GM18951 (cell line): Measurements from ENCODE around the gene SLCO4C1.

ENCODE experiments used
- POLR2A ChIP-seq: IDR thresholded peaks from 4 replicates; pipeline ENCODE4 v1.6.1; 2011; ENCODE audit warnings: mild to moderate bottlenecking; ENCODE audit not compliant: insufficient read length, insufficient read depth; ENCODE audit errors: extremely low read depth
- in situ Hi-C: fragments of 300-500 bp; cut with MboI; formaldehyde crosslinking; loops from one replicate; pipeline ENCODE4 v1.12.0; 2022; ENCODE audit warnings: low sequenced_read_pairs, mixed read lengths, inconsistent platforms; ENCODE audit not compliant: unreplicated experiment

SLCO4C1 gene

DNA sequence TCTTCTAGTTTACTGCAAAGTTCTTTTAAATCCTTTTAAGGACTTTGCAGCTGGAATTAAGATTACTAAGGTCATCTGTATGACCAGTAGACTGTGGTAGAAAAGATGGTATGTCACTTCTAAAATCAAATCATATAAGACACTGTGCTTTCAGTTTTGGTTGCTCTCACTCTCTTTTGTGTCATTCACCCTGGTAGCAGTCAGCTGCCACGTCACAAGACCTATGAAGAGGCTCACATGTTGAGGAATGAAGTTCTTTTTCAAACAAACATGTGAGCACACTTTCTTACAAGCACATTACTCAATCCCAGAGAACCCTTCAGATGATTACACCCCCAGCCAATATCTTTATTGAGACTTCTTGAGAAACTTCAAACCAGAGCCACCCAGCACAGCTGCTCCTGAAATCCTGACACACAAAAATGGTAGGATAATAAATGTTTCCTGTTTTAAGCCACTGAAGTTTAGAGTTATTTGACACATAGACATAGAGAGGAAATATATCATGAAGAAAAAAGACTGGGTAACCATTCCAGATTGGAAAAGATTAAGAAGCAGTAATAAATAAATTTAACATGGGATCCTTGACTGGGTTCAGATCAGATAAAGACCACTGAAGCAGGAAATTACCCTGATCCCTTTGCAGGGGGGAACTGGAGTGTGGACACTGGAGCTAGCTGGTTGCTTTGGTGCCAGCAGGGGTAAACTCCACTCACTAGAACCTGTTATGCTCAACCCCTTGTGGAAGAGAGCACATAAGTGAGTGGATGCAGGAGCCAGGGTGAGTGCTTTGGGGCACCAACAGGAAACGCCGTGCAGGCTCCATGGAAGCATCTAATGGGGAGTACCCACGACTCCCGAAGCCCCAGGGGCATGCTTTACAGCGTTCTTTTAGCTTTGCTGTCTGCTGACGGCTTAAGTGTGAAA lies 64.1 kb downstream of the SLCO4C1 start:
- in situ Hi-C loops: no loop called here

GRCh38 chr5:102229685-102230084 lies 66.4 kb downstream of the SLCO4C1 start:
- TF ChIP-seq POLR2A: no peak
- in situ Hi-C loops: no loop called here

More for the DNA sequence above, 64.1 kb downstream of the SLCO4C1 start:
- no peak for TF ChIP-seq POLR2A

GRCh38 chr5:102226321-102226720 lies 69.8 kb downstream of the SLCO4C1 start:
- no peak for TF ChIP-seq POLR2A
- in situ Hi-C loops: no loop called here

DNA sequence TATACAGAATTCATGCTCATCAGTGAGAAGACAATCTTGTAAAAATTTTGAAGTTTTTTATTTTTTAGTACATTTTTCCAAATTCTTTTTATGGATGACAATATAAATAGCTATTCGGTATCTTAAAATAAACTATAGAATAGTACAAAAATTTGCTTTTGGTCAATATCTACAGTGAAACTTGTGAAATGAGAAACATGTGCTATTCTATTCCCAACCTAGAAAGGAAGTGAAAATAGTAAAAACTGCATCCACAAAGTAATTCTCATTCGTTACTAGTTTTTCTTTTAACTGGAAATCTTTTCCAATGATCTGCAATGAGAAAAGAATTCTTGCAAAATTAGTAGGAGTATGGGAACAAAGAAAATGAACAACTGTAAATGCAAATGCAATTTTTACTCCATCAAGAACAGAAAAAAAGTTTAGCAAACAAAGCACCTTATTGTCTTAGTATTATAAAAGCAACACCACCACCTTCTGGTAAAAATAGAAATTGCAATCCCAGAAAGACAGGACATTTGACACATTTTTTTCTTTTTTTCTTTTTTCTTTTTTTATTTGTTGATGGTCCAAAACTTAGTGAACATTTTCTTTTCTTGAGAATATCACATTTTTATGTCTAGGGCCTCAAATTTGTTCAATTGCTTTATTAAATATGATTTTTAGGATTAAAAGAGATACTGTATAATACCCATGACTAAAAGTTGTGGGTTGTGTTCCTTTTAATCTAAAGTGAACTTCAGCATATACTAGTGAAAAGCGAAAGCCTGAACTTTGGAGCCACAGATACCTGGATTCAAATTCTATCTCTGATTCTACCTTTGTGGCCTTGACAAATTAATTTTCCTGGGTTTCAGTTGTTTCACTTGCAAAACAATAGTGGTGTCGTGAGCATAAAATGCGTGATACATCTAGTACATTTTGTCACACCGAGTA lies 72.3 kb downstream of the SLCO4C1 start:
- in situ Hi-C loops: no loop called here
- TF ChIP-seq POLR2A: no peak

DNA sequence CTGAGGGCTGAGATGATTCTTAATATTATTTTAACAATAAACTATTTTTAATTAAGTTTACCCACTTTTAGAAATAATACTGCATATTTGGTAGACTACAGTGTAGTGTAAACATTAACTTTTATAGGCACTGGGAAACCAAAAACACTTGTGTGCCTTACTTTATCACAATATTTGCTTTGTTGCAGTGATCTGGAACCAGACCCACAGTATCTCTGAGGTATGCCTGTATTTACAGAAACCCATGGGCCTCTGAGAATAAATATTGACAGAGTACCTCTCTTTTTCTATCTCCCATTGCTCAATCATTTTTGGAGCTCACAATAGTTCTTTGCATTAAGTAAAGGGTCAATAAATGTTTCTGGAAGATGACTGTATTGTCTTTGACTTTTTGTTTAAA lies 73.3 kb downstream of the SLCO4C1 start:
- TF ChIP-seq POLR2A: no peak
- in situ Hi-C loops: no loop called here

DNA sequence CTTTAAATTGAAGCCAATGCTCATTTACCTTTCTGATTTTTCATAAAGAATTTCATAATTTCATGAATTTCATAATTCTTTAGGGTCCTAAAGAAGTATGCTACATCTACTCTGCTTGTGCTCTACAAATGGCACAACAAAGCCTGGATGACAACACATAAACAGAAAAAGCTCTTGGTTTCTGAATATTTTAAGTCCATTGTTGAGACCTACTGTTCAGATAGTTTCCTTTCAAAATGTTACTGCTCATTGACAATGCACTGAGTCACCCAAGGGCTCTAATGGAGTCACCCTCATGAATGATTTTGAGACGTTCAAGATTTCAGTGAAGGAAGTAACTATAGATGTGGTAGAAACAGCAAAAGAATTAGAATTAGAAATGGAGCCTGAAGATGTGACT lies 74.1 kb downstream of the SLCO4C1 start:
- in situ Hi-C loops: no loop called here
- TF ChIP-seq POLR2A: no peak

GRCh38 chr5:102218159-102218558 lies 77.9 kb downstream of the SLCO4C1 start:
- TF ChIP-seq POLR2A: no peak
- in situ Hi-C loops: no loop called here

DNA sequence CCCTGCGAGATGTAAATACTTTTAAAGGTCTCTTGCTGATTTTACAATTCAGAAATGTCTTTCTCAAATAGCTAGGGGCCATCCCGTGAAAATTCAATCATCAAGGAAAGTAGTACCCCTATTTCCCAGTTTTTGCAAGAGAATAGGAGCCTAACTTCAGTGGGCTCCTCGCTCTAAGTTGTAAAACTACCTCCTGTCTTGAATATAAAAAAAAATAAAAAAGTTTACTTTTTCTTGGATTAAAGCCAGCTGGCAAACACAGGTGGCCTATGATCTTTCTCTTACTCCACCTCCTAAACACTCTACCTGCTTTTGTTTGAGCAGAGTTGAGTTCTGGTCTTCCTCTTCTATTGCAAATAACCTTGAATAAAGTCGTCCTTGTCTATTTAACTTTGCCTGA lies 79.4 kb downstream of the SLCO4C1 start:
- in situ Hi-C loops: no loop called here

DNA sequence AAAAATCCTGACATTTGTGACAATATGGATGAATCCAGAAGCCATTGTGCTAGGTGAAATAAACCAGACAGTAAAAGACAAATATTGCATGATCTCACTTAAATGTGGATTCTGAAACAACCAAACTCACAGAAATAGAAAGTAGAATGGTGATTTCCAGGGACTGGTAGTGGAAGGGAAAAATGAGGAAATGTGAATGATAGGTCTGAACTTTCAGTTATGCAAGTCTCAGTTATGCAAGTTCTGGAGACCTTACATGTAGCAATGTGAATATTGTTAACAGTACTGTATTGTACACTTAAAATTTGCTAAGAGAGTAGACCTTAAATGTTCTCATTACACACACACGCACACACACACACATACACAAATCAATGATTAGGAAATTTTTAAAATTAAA lies 84.9 kb downstream of the SLCO4C1 start:
- TF ChIP-seq POLR2A: no peak
- in situ Hi-C loops: no loop called here

More for the DNA sequence above, 79.4 kb downstream of the SLCO4C1 start:
- TF ChIP-seq POLR2A: no peak

DNA sequence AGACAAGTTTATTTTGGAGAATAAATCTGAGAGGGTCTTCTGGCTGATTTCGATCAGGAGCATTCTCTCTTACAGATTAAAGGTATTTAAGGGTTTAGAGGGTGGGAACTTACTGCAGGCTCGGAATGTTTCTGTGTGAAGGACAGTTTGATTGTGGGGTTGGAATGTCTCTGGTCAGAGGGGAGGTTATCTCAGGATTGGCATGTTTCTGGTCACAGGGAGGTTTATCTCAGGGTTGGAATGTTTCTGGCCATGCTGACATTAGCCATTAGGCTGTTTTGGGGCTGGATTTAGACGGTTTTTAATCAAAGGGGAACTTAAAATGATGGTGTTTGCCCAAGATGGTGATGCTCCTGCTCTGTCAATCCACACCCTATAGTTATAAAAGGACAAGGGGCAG lies 95.2 kb downstream of the SLCO4C1 start:
- no peak for TF ChIP-seq POLR2A
- in situ Hi-C loops: no loop called here

DNA sequence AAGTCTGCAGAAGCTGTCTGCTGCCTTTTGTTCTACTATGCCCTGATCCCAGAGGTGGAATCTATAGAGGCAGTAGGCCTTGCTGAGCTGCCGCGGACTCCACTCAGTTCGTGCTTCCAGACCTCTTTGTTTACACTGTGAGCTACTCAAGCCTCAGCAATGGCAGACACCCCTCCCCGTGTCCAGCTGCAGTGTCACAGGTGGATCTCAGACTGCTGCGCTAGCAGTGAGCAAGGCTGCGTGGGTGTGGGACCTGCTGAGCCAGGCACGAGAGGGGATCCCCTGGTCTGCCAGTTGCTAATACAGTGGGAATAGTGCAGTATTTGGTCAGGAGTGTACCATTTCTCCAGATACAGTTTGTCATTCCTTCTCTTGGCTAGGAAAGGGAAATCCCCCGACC lies 99.6 kb downstream of the SLCO4C1 start:
- in situ Hi-C loops: no loop called here
- no peak for TF ChIP-seq POLR2A
